NCI-H1694 (cell line): Measurements from ENCODE around the gene KLKB1.
"Not testable (repeated sequence)": the region's sequence is repeated elsewhere in the genome, so short reads cannot be mapped to it uniquely, and the experiment has no call there.

Source experiments
- DNase-seq: peaks from one replicate; lab custom pipeline; 2025; lab: John Stamatoyannopoulos, UW

The KLKB1 gene

GRCh38 chr4:186227744-186228513 is 622 bp downstream of the KLKB1 start:
- no peak for DNase-seq

GRCh38 chr4:186228514-186228894 is 1.2 kb downstream of the KLKB1 start:
- no peak for DNase-seq

GRCh38 chr4:186234367-186234766 is 7.1 kb downstream of the KLKB1 start:
- DNase-seq: no peak

- DNase-seq: no peak
Measured at GRCh38 chr4:186236126-186236525, 8.8 kb downstream of the KLKB1 start.

- no peak for DNase-seq
Measured at GRCh38 chr4:186240452-186240847, 13.1 kb downstream of the KLKB1 start.

GRCh38 chr4:186240848-186241491 is 13.7 kb downstream of the KLKB1 start:
- no peak for DNase-seq

- DNase-seq: no peak
Measured at GRCh38 chr4:186241616-186242015, 14.3 kb downstream of the KLKB1 start.

GRCh38 chr4:186242031-186242430 is 14.7 kb downstream of the KLKB1 start:
- not testable (repeated sequence) for DNase-seq

GRCh38 chr4:186243331-186243730 is 16.0 kb downstream of the KLKB1 start:
- no peak for DNase-seq

- DNase-seq: no peak
Measured at GRCh38 chr4:186244835-186245234, 17.5 kb downstream of the KLKB1 start.

- not testable (repeated sequence) for DNase-seq
Measured at GRCh38 chr4:186247062-186247752, 19.9 kb downstream of the KLKB1 start.

GRCh38 chr4:186248643-186249042 is 21.3 kb downstream of the KLKB1 start:
- DNase-seq: no peak

GRCh38 chr4:186249785-186250754 is 22.8 kb downstream of the KLKB1 start:
- DNase-seq: no peak

- DNase-seq: no peak
Measured at GRCh38 chr4:186250760-186251159, 23.5 kb downstream of the KLKB1 start.

GRCh38 chr4:186255122-186255521 is 27.8 kb downstream of the KLKB1 start:
- DNase-seq: no peak

GRCh38 chr4:186258216-186258811 is 31.0 kb downstream of the KLKB1 start:
- no peak for DNase-seq

- DNase-seq: no peak
Measured at GRCh38 chr4:186260117-186260503, 32.8 kb downstream of the KLKB1 start.

GRCh38 chr4:186260504-186261448 is 33.5 kb downstream of the KLKB1 start:
- DNase-seq: no peak

- no peak for DNase-seq
Measured at GRCh38 chr4:186264660-186265059, 37.4 kb downstream of the KLKB1 start.

GRCh38 chr4:186265250-186265649 is 37.9 kb downstream of the KLKB1 start:
- DNase-seq: not testable (repeated sequence)
